NCI-H2107 (cell line): ENCODE measurements around the gene FAM217B.
"Not testable (repeated sequence)": the region's sequence is repeated elsewhere in the genome, so short reads cannot be mapped to it uniquely, and the experiment has no call there.

ENCODE experiments used
- DNase-seq: peaks from one replicate; lab custom pipeline; 2025; lab: John Stamatoyannopoulos, UW

FAM217B gene

GRCh38 chr20:59938696-59939051 lies 1.5 kb upstream of the FAM217B start:
- no peak for DNase-seq

GRCh38 chr20:59939052-59939878 lies 924 bp upstream of the FAM217B start:
- no peak for DNase-seq

GRCh38 chr20:59939879-59940128 lies 385 bp upstream of the FAM217B start:
- no peak for DNase-seq

- DNase-seq = no peak
These were observed 736 bp downstream of the FAM217B start for GRCh38 chr20:59940956-59941294.

- no peak for DNase-seq
These were observed 2.1 kb downstream of the FAM217B start for GRCh38 chr20:59942245-59942644.

- no peak for DNase-seq
These were observed 4.5 kb downstream of the FAM217B start for GRCh38 chr20:59944726-59945125.

GRCh38 chr20:59945175-59945574 lies 5.0 kb downstream of the FAM217B start:
- DNase-seq = no peak

- DNase-seq = no peak
These were observed 5.5 kb downstream of the FAM217B start for GRCh38 chr20:59945731-59946130.

- no peak for DNase-seq
These were observed 7.2 kb downstream of the FAM217B start for GRCh38 chr20:59947376-59947775.

GRCh38 chr20:59948212-59948611 lies 8.0 kb downstream of the FAM217B start:
- DNase-seq = no peak

- DNase-seq = peak; percentile 50
These were observed 8.9 kb downstream of the FAM217B start for GRCh38 chr20:59948828-59949720.

GRCh38 chr20:59949911-59950310 lies 9.7 kb downstream of the FAM217B start:
- no peak for DNase-seq

- no peak for DNase-seq
These were observed 14.5 kb downstream of the FAM217B start for GRCh38 chr20:59954718-59955117.

- DNase-seq = peak; percentile 52
These were observed 15.1 kb downstream of the FAM217B start for GRCh38 chr20:59955131-59955796.

GRCh38 chr20:59957568-59957967 lies 17.4 kb downstream of the FAM217B start:
- DNase-seq = not testable (repeated sequence)

- no peak for DNase-seq
These were observed 17.9 kb downstream of the FAM217B start, which contains the start of gene CDH26 for GRCh38 chr20:59958123-59958522. TSS of gene CDH26 (plus strand) at chr20:59958423. CDS start at chr20:59958727, 304 bp downstream.

GRCh38 chr20:59958626-59959025 lies 18.4 kb downstream of the FAM217B start:
- DNase-seq = peak; percentile 77

- no peak for DNase-seq
These were observed 21.2 kb downstream of the FAM217B start for GRCh38 chr20:59961423-59961822.

GRCh38 chr20:59962155-59962554 lies 22.0 kb downstream of the FAM217B start:
- no peak for DNase-seq

GRCh38 chr20:59966428-59966827 lies 26.2 kb downstream of the FAM217B start:
- no peak for DNase-seq

GRCh38 chr20:59971428-59971827 lies 31.2 kb downstream of the FAM217B start:
- DNase-seq = no peak

- no peak for DNase-seq
These were observed 32.0 kb downstream of the FAM217B start for GRCh38 chr20:59972037-59972801.
